GM23338 (cell line): ENCODE data around the gene VCPKMT. TPM values are rescaled to one million over a fixed set of nuclear protein-coding genes. Genes with fewer than 3 reads are reported as not detected.

ENCODE experiments used
- EZH2phosphoT487 ChIP-seq: fragments of 200-600 bp; sonication (generic); IDR thresholded peaks from one replicate; pipeline ENCODE4 v1.8.1; 2018; ENCODE audit warnings: antibody characterized with exemption; ENCODE audit not compliant: unreplicated experiment
- STAT1 ChIP-seq: IDR thresholded peaks from one replicate; pipeline ENCODE4 v1.6.1; 2016; ENCODE audit warnings: antibody characterized with exemption; ENCODE audit not compliant: unreplicated experiment
- polyA plus RNA-seq: library from polyadenylated mRNA; unstranded; fragments of >200 nt; fragmentation: Nextera tagmentation; extraction: Ambion mirVana; gene quantifications from 2 replicates; pipeline ENCODE4 v1.2.1, GENCODE V29; 2016
- total RNA-seq: library from RNA; depleted of rRNA; stranded (reverse); fragments of >200 nt; shearing (Covaris generic); gene quantifications from 2 replicates; pipeline ENCODE4 v1.2.3, GENCODE V29; 2014
- TF ChIP-seq, protein P1 (sequence below): fragments of 250-450 bp; sonication (Bioruptor Pico); IDR thresholded peaks from 2 replicates; pipeline ENCODE4 v1.5.0; 2020; ENCODE audit warnings: mild to moderate bottlenecking, moderate library complexity
- TF ChIP-seq, protein P2 (sequence below): IDR thresholded peaks from 2 replicates; pipeline ENCODE4 v1.6.1; 2016; ENCODE audit warnings: antibody characterized with exemption
- TF ChIP-seq, protein P3 (sequence below): IDR thresholded peaks from one replicate; pipeline ENCODE4 v1.6.1; 2018; ENCODE audit warnings: antibody characterized with exemption; ENCODE audit not compliant: unreplicated experiment

Gene VCPKMT
- total and polyA plus RNA-seq, 2 experiments from 2014 or later, result 12.3 to 15.8 TPM

DNA sequence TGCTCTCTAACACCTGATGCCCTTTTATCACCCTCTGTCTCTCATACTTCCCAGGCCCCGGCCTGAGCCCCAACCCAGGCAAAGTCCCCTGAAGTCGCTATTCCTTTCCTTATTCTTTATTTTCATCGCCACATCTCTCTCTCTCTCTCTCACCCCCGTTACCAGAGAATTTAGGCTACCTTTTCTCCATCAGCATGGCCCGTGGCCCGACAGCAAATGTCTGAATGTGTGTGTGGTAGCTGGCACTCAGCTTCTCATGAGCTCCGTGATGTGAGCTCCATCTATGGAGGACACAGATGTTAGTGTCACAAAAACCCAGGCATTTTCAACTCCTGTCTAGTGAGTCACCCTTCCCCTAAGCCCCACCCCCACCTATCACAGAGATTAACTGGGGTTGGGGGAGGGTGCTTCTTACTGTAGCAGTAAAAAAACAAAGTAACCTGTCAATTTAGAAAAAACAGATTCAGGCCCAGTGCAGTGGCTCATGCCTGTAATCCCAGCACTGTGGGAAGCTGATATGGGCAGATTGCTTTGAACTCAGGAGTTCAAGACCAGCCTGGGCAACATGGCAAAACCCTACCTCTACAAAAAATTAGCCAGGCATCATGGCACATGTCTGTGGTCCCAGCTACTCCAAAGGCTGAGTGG, 53.8 kb downstream of the VCPKMT start (continued):
- TF ChIP-seq, protein P1, sequence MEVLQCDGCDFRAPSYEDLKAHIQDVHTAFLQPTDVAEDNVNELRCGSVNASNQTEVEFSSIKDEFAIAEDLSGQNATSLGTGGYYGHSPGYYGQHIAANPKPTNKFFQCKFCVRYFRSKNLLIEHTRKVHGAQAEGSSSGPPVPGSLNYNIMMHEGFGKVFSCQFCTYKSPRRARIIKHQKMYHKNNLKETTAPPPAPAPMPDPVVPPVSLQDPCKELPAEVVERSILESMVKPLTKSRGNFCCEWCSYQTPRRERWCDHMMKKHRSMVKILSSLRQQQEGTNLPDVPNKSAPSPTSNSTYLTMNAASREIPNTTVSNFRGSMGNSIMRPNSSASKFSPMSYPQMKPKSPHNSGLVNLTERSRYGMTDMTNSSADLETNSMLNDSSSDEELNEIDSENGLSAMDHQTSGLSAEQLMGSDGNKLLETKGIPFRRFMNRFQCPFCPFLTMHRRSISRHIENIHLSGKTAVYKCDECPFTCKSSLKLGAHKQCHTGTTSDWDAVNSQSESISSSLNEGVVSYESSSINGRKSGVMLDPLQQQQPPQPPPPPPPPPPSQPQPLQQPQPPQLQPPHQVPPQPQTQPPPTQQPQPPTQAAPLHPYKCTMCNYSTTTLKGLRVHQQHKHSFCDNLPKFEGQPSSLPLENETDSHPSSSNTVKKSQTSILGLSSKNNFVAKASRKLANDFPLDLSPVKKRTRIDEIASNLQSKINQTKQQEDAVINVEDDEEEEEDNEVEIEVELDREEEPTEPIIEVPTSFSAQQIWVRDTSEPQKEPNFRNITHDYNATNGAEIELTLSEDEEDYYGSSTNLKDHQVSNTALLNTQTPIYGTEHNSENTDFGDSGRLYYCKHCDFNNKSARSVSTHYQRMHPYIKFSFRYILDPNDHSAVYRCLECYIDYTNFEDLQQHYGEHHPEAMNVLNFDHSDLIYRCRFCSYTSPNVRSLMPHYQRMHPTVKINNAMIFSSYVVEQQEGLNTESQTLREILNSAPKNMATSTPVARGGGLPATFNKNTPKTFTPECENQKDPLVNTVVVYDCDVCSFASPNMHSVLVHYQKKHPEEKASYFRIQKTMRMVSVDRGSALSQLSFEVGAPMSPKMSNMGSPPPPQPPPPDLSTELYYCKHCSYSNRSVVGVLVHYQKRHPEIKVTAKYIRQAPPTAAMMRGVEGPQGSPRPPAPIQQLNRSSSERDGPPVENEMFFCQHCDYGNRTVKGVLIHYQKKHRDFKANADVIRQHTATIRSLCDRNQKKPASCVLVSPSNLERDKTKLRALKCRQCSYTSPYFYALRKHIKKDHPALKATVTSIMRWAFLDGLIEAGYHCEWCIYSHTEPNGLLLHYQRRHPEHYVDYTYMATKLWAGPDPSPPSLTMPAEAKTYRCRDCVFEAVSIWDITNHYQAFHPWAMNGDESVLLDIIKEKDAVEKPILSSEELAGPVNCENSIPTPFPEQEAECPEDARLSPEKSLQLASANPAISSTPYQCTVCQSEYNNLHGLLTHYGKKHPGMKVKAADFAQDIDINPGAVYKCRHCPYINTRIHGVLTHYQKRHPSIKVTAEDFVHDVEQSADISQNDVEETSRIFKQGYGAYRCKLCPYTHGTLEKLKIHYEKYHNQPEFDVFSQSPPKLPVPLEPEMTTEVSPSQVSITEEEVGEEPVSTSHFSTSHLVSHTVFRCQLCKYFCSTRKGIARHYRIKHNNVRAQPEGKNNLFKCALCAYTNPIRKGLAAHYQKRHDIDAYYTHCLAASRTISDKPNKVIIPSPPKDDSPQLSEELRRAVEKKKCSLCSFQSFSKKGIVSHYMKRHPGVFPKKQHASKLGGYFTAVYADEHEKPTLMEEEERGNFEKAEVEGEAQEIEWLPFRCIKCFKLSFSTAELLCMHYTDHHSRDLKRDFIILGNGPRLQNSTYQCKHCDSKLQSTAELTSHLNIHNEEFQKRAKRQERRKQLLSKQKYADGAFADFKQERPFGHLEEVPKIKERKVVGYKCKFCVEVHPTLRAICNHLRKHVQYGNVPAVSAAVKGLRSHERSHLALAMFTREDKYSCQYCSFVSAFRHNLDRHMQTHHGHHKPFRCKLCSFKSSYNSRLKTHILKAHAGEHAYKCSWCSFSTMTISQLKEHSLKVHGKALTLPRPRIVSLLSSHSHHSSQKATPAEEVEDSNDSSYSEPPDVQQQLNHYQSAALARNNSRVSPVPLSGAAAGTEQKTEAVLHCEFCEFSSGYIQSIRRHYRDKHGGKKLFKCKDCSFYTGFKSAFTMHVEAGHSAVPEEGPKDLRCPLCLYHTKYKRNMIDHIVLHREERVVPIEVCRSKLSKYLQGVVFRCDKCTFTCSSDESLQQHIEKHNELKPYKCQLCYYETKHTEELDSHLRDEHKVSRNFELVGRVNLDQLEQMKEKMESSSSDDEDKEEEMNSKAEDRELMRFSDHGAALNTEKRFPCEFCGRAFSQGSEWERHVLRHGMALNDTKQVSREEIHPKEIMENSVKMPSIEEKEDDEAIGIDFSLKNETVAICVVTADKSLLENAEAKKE, result no peak
- TF ChIP-seq, protein P2, sequence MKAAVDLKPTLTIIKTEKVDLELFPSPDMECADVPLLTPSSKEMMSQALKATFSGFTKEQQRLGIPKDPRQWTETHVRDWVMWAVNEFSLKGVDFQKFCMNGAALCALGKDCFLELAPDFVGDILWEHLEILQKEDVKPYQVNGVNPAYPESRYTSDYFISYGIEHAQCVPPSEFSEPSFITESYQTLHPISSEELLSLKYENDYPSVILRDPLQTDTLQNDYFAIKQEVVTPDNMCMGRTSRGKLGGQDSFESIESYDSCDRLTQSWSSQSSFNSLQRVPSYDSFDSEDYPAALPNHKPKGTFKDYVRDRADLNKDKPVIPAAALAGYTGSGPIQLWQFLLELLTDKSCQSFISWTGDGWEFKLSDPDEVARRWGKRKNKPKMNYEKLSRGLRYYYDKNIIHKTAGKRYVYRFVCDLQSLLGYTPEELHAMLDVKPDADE, result no peak
- no peak for TF ChIP-seq STAT1
- no peak for TF ChIP-seq EZH2phosphoT487
- TF ChIP-seq, protein P3, sequence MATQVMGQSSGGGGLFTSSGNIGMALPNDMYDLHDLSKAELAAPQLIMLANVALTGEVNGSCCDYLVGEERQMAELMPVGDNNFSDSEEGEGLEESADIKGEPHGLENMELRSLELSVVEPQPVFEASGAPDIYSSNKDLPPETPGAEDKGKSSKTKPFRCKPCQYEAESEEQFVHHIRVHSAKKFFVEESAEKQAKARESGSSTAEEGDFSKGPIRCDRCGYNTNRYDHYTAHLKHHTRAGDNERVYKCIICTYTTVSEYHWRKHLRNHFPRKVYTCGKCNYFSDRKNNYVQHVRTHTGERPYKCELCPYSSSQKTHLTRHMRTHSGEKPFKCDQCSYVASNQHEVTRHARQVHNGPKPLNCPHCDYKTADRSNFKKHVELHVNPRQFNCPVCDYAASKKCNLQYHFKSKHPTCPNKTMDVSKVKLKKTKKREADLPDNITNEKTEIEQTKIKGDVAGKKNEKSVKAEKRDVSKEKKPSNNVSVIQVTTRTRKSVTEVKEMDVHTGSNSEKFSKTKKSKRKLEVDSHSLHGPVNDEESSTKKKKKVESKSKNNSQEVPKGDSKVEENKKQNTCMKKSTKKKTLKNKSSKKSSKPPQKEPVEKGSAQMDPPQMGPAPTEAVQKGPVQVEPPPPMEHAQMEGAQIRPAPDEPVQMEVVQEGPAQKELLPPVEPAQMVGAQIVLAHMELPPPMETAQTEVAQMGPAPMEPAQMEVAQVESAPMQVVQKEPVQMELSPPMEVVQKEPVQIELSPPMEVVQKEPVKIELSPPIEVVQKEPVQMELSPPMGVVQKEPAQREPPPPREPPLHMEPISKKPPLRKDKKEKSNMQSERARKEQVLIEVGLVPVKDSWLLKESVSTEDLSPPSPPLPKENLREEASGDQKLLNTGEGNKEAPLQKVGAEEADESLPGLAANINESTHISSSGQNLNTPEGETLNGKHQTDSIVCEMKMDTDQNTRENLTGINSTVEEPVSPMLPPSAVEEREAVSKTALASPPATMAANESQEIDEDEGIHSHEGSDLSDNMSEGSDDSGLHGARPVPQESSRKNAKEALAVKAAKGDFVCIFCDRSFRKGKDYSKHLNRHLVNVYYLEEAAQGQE, result no peak
